ENCODE measurements around the gene IDI1.
"Not testable (repeated sequence)": the region's sequence is repeated elsewhere in the genome, so short reads cannot be mapped to it uniquely, and the experiment has no call there.

The IDI1 gene

DNA sequence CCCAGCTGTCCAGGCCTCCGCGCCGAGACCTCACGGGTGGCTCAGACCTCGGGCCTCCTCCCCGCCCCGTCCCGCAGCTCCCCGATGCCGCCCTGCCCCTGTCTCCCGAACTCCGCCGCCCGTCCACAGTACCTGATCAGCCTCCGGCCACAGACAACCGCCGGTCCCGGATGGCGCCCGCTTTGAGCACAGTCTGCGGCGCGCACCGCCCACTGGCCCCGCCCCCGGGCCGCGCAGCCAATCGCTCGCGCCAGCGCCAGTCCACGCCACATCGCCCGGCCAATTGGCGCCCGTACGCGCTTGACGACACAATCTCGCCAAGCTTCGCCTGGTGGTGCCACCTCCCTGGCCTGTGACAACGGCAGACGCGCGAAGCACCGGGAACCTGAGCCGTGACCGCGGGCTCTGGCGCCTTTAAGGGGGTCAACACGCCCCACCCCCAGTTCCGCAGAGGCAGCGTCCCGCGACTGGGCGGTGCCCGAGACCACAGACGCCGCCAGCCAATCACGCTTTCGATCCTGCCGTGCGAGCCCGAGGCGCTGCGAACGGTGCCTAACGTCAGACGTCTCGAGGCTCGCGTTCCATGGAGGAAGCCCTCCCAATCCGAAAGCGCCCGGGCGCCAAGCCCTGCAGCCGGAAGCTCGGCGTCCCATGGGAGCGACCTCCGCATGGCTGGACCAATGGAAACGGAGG, at the start of gene IDI1:
IDI1 (minus strand) TSS at position 388 of the 693 bp plus-strand sequence; CDS start at position 272, 116 bp downstream.
- DNase-seq: peak; percentile 99 to 100

DNA sequence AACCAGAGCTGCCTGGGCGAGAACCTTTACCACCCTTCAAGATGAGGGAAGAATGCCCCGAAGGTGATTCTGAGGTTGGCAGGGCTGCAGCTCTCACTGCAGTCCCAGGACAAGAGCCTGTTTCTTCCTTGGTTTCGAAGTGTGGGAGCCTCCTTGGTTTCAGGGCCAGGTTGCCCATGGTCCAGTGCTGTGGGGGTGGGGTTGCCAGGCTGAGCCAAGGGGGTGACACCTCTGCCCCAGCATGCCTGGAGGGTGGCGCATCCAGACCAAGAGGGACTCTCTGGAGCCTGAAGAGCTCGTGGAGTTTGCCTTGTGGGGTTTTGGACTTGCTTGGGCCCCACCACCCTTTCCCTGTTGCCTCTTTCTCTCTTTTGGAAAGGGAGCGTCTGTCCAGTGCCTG, 48.5 kb upstream of the IDI1 start:
- no peak for DNase-seq

DNA sequence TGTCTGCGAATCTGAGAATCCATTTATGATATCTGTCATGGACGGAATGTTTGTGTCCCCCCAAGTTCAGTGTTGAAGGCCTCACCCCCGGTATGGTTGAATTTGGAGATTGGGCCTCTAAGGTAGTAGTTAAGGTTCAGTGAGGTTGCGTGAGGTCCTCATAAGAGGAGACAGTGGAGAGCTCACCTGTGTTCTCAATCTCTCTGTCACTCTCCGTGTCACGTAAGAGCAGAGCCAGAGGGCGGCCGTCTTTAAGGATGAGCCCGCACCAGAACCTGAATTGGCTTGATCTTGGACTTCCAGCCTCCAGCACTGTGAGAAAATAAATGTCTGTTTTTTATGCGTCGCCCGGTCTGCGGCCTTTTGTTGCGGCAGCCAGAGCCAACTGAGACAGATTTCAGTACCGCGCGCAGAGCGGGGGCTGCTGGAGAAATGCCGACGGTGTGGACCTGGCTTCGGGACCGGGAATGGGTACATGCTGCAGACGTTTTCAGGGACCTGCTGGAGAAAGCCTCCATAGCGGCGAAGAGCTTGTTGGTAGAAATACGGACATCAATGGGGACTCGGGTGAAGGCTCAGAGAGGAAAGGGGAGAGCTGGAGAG, 47.5 kb upstream of the IDI1 start:
- DNase-seq: no peak

DNA sequence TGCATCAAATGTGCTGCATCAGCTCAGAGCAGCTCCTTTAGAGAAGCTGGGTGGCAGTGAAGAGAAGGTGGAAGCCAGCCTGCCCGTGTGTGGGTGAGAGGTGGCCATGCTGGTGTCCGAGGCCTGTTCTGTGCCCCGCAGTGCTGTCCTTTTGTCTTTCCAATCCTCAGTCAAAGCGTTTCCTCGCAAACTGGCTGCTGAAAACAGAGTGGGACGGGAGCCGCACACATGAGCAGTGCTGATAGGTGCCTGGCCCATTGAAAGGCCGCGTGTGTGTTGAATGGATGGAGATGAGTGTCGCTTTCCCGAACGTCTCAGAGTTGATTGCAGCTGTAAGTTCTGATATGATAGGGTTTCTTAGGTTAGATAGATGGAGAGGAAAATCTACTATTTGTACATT, 46.6 kb upstream of the IDI1 start:
- no peak for DNase-seq

DNA sequence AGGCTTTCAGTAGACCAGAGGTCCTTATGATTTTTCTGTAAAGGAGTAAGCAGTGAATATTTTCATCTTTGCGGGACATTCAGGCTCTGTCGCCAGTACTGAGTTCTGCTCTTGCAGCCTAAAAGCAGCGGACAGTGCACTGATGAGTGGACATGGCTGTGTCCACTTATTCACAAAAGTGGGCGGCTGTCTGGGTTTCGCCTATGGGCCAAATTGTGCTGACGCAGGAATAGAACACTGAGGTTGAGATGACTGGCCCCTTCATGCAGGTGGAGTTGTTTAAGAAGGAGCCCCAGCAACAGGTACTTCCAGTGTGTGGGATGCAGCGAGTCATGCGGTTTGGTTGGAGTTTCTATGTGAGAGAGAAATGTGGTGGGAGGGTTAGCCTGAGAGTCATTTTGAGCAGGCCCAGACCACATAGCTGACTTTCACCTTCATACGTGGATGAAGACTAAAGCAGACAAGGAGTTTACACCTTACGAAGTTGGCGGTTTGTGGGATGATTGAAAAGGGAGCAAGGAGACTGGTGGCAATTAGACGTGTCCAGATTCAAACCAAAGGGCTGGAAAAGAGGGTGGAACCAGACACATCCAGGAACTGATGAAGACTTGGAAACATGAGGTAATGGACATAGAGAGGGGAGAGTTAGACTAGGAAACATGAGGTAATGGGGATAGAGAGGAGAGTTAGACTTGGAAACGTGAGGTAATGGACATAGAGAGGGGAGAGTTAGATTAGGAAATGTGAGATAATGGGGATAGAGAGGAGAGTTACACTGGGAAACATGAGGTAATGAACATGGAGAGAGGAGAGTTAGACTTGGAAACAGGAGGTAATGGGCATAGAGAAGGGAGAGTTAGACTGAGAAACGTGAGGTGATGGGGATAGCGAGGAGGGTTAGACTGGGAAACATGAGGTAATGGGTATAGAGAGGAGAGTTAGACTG, 45.5 kb upstream of the IDI1 start:
- no peak for DNase-seq

DNA sequence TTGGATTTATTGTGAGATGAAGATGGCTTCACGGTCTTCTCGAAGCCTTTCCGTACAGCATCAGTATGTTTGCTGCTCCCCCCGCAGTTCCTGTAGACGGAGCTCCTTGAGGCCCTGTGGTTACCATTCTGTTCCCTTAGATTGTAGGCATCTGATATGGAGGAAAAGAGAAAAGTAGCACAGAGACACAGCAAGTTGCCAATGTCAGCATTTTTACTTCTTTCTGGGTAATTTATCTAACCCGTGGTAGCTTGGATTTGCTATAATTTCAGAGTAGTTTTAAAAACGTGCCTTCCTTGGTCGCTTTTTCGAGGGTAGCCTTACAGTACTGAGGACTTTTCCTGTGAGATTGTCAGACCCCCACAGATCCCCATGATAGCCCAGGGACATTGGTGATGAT, 44.8 kb upstream of the IDI1 start:
- no peak for DNase-seq

DNA sequence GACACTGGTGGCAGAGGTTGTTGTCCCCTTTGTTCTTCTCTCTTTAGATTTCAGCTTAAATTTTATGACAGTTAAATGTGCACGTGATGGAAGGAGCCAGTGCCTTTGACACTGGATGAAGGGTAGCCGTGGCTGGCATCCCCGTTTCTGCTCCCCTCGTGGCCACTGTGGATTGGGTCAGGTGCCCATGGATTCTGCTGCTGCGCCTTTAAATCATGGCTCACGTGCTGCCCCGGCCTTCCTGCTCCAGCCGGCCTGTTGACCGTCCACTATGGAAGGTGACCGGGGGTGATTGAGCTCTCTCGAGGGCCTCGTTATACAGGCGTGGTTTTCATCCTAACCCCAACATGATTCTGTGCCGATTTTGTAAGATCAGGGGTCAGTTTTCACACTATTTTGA, 41.8 kb upstream of the IDI1 start:
- no peak for DNase-seq

DNA sequence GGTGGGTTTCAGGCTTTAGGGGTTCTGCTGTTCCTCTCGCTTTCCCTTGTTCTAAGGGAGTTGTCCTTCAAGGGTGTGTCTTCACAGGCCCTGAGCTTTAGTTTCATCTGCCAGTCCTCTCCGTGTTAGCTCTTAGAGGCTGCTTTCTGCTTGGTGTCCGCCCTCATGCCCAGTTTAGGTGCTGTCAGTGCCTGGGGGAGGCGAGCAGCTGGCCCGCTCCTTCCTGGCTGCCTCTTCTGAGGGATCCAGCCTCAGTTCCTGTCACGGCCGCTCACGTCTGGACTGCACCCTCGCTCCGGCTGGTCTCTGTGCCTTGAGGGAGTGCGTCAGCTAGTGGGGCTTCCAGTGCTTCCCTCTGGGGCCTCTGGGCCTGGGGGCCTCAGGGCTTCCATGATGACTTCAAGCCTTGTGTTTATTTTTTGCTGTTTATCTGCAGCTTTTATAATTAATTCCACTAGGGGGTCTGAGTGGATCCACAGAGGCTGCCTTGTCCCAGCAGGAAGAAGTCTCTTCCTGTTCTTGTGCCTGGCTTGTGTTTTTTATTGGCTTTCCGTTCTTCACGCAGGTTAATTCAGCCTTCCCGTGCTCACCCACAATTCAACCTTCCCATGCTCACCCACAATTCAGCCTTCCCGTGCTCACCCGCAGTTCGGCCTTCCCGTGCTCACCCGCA, 40.2 kb upstream of the IDI1 start:
- DNase-seq: peak; percentile 93 to 97

DNA sequence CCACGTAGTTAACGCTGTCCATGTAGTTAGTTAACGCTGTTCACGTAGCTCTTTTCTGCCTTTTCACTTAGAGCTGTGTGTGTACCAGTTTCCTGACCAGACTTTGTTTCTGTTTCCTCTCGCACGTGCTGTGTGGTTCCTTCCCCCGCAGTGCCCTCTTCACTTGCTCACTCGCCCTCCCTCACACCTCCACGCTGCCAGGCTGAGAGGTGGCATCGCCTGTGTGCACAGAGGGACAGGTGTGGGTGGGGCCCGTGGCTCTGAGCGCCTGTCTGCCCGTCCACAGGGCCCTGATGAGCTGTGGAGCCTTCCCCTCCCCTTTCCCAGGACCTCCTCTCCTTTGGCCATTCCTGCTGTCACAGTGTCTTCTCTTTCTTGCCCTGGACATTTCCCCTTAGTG, 37.9 kb upstream of the IDI1 start:
- peak; percentile 87 to 88 for DNase-seq

DNA sequence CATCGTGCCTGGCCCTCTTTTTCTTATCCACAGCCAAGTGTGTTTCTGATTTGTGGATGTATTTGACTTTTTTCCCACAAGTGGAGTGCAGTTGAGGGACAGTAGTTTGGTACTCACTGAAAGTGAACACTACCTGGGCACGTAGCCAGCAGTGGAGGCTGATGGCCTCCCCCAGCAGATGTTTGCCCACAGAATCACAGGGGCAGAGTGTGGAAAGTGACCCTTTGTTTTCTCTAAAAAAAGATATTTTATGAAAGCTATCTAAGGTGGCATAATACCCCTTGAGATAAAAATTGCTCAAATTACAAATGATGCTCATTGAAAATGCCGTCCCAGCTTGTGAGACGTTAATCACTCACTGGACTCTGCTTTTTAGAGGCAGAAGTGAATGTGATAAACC, 36.3 kb upstream of the IDI1 start:
- no peak for DNase-seq

DNA sequence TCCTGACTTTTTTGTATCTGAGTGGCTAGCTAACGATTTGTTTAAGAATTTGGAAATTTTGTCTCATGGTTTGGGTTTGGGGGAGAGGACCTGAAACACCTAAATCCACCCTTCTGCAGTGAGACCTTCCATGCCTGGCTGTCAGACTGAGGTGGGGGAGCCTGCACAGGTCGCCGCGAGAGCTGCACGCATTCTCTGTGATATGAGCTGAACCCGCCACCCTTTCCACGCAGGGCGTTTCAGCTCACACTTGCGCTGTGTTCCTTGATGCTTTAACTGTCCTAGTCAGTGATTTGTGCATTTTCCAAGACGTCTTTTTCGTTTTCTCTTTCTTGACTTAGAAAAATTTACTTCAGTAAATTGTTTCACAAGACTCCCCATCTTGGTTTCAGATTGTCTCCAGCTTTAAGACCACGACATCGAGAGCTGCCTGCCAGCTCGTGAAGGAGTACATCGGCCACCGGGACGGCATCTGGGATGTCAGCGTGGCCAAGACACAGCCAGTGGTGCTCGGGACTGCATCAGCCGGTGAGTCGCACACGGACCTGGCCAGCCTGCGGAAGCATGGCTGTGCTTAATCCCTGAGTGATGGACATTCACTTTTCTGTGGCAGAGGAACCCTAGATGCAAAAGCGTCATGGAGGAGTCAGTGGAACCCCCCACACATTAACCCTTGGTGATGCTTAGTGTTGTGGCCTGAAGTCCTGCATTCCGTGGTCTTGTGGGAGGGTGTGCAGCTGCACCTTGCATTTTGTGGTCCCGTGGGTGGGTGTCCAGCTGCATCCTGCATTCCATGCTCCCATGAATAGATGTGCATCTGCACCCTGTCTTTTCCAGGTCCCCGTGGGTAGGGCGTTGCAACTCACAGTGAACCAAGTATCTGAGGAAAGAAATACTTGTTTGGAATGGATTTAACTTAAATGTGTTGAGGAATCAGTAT, 35.4 kb upstream of the IDI1 start:
- DNase-seq: no peak

DNA sequence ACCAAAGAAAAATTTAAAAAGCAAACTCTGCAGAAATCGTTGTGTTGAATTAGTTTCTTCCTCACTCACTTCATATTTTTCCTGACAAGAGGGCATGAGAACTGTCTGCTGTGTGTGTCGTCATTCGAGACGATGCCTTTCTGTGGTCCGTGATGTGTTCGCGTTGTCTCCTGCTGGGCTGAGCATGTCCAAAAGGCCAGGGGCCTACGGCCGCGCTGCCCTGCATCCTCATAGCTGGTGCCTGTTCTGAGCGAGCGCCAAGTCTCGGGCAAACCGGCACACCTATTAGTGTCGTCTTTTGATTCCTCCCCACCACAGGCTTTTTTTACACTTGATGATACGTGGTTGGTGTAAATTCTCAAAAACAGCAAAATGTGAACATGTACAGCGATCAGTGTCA, 34.7 kb upstream of the IDI1 start:
- DNase-seq: no peak

DNA sequence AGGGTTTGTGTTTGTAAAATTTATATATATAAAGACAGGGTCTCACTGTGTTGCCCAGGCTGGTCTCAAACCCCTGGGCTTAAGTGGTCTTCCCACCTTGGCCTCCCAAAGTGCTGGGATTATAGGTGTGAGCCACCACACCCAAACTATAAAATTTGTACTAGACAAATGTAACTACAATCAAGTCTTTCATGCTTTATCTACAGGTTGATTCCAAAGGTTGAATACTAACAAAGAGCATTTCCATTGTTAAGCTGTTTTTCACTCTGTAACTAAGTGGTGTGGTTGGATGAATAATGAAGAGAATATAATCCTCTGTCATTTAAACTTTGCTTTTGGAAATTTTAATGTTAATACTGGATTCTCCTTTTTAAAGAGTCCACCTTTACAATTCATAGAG, 29.7 kb upstream of the IDI1 start:
- DNase-seq: no peak

DNA sequence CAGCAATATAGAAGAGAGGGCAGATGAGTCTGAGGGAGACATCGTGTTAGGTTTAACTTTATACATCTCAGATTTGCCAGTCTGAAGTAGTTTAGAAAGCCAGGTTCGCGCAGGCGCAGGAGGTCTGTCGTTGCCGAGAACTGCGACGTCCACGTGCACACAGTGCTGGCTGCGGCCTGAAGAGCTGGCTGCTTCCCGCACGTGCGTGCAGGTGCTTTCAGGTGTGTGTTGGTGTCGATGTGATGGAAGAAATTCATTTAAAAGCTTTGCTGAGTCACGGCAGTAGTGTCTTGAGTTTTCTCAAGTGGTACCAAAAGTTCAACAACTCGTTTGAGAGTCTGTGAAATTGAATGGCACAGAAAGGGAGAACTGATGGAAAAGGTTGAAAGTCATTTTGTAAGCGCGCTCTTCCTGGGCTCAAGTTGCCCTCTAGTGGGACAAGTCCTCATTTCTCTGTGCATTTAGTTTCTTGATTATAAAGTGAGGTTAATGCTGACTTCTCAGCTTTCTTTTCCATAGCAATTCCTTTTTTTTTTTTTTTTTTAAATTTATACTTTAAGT, 25.9 kb upstream of the IDI1 start:
- peak; percentile 85 to 87 for DNase-seq

DNA sequence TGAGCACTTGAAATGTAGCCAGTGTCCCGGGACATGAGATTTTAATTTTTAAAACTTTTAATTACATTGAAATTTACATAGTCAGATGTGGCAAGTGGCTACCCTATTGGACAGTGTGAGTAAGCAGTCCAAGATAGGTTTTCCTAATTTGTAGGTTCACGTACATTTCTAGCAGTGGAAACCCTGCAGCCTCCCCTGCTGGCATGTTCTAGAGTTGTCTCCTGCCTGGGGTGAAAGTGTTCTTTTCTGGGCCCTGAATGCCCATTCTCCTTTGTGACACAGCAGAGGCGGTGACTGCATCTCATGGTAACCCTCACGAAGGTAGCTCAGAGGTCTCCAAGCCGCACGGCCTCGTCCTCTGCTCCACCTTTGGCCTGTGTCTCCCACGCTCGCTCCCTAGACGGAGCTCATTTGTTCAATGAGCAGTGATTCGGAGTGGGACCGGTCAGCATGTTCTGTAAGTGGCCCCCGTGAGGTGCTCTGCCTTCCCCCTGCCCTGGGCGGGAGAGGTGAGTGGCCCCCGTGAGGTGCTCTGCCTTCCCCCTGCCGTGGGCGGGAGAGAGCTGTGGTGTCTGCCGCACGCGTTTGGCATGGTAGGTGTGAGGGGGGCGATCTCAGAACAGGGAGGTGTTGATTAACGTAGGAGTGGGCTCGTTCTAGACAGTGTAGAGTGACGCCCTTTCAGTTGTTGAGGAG, 25.3 kb upstream of the IDI1 start:
- DNase-seq: peak; percentile 58 to 77

DNA sequence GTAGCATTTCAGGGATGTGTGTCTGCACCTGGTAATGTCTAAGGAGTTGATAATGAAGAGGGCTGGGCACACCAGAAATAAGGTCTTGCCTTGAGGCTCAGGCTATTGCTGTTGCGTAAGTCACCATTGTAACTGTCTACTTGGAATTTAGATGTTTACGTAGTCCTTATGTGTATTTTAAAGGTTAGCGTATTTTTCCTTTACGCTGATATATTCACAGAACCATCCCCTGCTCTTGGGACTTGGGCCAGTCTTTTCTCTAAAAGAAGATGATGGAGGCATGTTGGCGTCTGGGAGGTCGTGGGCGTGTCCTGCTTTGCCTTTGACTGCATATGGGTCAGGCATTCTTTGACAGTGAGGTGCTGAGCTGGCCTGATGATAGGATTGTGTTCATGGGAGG, 22.0 kb upstream of the IDI1 start:
- DNase-seq: no peak

DNA sequence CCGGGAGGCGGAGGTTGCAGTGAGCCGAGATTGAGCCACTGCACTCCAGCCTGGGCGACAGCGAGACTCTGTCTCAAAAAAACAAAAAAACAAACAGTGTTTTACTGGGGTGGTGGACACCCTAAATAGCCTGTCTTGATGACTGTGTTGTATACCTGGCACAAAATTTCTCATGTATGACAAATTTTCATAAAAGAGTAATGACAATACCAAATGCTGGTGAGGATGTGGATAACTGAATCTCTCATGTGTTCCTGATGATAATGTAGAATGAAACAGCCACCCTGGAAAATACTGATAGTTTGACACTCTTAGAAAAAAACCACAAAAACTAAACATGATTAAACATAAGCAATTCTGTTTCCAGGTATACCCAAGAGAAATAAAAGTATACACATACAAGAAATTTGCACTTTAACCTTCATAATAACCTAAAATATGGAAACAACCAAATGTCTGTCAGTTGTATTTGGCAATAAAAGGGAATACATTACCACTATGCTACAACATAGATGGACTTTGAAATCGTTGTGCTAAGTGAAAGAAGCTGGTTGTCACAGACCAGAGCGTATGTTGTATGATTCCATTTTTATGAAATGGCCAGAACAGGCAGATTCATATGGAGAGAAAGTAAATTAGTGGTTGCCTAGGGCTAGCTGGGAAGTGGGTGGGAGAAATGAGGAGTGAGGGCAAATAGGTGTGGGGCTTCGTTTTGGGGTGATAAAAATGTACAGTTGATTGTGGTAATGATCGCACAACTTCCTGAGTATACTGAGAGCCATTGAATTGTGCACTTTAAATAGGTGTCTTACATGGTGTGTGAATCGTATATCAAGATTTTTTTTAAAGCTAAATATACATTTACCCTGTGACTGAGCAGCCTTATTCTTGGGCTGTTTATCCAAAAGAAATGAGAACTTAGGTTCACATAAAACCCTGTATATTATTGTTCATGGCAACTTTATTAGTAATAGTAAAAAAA, 19.8 kb upstream of the IDI1 start:
- DNase-seq: no peak

DNA sequence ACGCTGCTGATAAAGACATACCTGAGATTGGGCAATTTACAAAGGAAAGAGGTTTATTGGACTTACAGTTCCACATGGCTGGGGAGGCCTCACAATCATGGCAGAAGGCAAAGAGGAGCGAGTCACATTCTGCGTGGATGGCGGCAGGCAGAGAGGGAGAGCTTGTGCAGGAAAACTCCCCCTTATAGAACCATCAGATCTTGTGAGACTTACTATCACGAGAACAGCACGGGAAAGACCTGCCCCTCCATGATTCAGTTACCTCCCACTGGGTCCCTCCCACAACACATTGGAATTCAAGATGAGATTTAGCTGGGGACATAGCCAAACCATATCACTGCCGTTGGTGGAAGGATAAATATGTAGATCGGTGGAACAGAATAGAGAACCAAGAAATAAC, 17.8 kb upstream of the IDI1 start:
- not testable (repeated sequence) for DNase-seq

DNA sequence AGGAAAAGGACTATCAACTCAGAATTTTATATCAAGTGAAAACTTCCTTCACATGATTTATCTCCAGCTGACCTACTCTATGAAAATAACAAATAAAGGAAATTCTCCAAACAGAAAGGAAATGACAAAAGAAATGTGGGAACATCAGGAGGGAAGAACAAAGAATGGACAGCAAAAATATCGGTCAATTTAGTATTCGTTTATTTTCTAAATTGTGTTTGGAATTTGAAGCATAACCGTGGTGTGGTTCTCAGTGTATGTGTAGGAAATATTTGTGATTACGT, 16.0 kb upstream of the IDI1 start:
- DNase-seq: no peak

DNA sequence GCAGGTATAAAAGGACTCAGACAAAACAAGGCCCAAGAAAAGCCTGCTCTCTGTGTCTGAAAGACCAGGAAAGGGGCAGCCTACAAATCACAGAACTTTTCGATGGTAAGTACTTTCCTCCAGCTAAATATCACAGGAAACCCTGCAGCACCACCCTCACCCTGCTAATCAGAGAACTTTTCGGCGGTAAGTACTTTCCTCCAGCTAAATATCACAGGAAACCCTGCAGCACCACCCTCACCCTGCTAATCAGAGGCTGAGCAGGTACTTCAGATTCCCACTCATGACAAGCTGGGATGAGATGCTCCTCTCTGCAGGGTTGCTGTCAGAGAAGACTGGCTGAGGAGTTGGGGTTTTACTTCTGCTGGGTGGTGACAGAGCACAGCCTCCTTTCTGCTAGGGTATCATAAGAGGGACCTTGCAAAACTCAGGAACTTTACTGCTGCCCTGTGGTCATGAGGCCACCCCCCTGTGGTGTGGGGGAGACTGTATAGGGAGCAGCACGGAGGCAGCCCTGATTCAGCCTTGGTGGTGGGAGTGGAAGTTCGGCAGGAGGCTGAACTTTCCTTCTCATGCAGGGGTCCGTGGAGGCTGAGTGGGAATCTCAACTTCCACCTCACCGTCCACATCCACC, 14.4 kb upstream of the IDI1 start:
- DNase-seq: peak; percentile 93
